LNCaP clone FGC (cell line): Measurements from ENCODE around the gene NRG3.

Experiments
- DNase-seq: peaks from one replicate; pipeline ENCODE4 v3.0.0-alpha.2; 2011; ENCODE audit warnings: low read depth
- H3K4me3 ChIP-seq: 2 replicates; pipeline ENCODE4 v1.5.1; 2011; ENCODE audit warnings: mild to moderate bottlenecking, low read depth, low read length, control low read depth
- CTCF ChIP-seq: IDR thresholded peaks from 2 replicates; pipeline ENCODE4 v1.5.1; 2012; ENCODE audit warnings: mild to moderate bottlenecking; ENCODE audit not compliant: control insufficient read depth, insufficient read depth; ENCODE audit errors: extremely low read depth

The NRG3 gene

GRCh38 chr10:82464191-82464818, 589.3 kb downstream of the NRG3 start:
- no peak for TF ChIP-seq CTCF
- H3K4me3 ChIP-seq: no peak overlapping the region
- no peak for DNase-seq

- no peak for TF ChIP-seq CTCF
- no peak for DNase-seq
- H3K4me3 ChIP-seq: no peak overlapping the region
Observed at GRCh38 chr10:82464966-82465365, 590.0 kb downstream of the NRG3 start.

GRCh38 chr10:82468453-82468852, 593.5 kb downstream of the NRG3 start:
- H3K4me3 ChIP-seq: no peak overlapping the region
- no peak for DNase-seq
- TF ChIP-seq CTCF: no peak

- DNase-seq: no peak
- no peak for TF ChIP-seq CTCF
- no peak overlapping the region for H3K4me3 ChIP-seq
Observed at GRCh38 chr10:82472406-82473335, 597.7 kb downstream of the NRG3 start.

DNA sequence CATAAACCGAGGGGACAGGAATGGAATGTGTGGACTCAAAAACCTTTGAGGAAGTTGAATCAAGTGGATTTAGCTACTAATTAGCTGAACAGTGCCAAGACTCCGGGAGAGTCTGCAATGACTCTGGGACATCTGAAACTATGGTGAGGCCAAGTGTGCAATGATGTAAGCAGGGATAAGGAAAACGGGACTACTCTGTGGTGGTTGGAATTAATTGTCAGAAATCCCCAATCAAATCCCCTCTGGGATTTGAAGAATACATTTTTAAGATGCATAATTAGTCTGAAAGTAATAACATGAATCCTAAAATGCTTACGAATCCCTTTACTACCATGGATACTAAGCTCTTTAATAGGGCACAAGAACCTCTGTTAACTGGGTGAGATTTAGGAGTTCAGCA, 602.8 kb downstream of the NRG3 start:
- no peak for DNase-seq
- no peak for TF ChIP-seq CTCF
- H3K4me3 ChIP-seq: no peak overlapping the region

GRCh38 chr10:82492647-82493046, 617.7 kb downstream of the NRG3 start:
- no peak overlapping the region for H3K4me3 ChIP-seq
- DNase-seq: no peak
- TF ChIP-seq CTCF: no peak
